DMS79 (cell line): ENCODE data around the gene DNAH7.
"Not testable (repeated sequence)": the region's sequence is repeated elsewhere in the genome, so short reads cannot be mapped to it uniquely, and the experiment has no call there.

Experiments
- DNase-seq: peaks from one replicate; lab custom pipeline; 2025; lab: John Stamatoyannopoulos, UW

DNAH7 gene

GRCh38 chr2:195721042-195721441 is 347.6 kb downstream of the DNAH7 start:
- no peak for DNase-seq

GRCh38 chr2:195716466-195716865 is 352.2 kb downstream of the DNAH7 start:
- DNase-seq = no peak

- no peak for DNase-seq
These were observed 357.2 kb downstream of the DNAH7 start for GRCh38 chr2:195711478-195711877.

- DNase-seq = no peak
These were observed 358.5 kb downstream of the DNAH7 start for GRCh38 chr2:195709901-195710806.

- DNase-seq = no peak
These were observed 362.3 kb downstream of the DNAH7 start for GRCh38 chr2:195706161-195706900.

DNA sequence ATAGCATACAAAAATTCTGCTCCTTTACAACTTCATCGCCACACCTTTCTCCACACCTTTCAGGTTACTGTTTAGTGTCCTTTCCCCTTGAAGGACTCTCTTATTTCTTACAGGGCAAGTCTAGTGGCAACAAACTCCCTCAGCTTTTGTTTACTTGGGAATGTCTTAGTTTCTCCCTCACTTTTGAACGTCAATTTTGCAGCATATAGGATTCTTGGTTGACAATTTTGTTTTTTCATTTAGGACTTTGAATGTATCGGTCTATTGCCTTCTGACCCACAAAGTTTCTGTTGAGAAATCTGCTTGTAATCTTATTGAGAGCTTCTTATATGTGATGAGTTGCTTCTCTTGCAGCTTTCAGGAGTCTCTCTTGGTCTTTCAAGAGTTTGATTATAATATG is 368.2 kb downstream of the DNAH7 start:
- no peak for DNase-seq

- DNase-seq = no peak
These were observed 370.9 kb downstream of the DNAH7 start for GRCh38 chr2:195697681-195698220.

GRCh38 chr2:195696012-195696411 is 372.6 kb downstream of the DNAH7 start:
- DNase-seq = no peak

DNA sequence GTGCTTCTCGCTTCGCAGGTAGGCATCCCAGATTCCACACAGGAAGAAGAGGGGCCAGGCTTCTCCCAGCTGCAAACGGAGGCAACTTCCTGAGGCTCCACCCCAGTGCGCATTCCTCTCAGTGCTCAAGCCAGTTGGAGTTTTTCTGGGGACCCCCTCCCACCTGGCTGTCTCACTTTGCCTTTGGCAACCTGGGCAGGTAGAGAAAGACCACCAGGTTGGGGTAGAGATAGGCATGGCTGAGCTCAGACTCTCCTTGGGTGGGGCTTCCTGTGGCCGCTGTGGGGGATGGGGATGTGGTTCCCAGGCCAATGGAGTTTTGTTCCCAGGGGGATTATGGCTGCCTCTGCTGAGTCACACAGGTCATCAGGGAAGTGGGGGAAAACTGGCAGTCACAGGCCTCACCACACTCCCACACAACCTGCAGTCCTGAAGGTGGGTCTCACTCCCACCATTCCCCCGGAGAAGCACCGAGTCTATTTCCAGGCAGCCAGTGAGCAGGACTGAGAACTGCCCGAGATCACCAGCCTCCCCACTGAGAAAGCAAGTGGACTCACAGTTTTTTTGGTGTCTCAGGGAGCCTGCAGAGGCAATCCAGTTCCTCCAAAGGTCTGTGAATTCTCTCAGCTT is 373.5 kb downstream of the DNAH7 start:
- no peak for DNase-seq

DNA sequence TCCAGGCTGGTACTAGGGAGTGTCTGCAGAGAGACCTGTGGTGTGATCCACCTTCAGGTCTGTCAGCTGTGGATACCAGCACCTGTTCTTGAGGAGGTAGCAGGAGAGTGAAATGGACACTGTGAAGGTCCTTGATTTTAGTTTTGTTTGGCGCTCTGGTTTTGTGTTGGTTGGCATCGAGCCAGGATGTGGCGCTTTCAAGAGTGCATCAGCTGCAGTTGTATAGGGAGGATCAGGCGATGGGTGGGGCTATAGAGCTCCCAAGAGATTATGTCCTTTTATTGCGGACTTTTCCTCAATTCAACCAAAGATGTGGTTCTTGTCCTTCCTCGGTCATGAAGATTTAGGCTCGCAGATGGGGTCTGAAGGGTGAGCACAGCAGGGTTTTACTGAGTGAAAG is 374.1 kb downstream of the DNAH7 start:
- no peak for DNase-seq

- not testable (repeated sequence) for DNase-seq
These were observed 376.1 kb downstream of the DNAH7 start for GRCh38 chr2:195692531-195692930.
